GM23338 (cell line): ENCODE measurements around the gene TSPAN6. TPM values are rescaled to one million over a fixed set of nuclear protein-coding genes. Genes with fewer than 3 reads are reported as not detected.

Experiments used
- ATAC-seq: fragments of 200-7000 bp; cut with Tn5 transposase; 3 replicates; pipeline ENCODE4 v1.9.1; 2020
- DNase-seq: peaks from one replicate; pipeline ENCODE4 v3.0.0-alpha.2; 2015; ENCODE audit warnings: low spot score
- H2AFZ ChIP-seq: fragments of 200-600 bp; sonication (generic); 2 replicates; pipeline ENCODE4 v1.8.0; 2016; ENCODE audit warnings: antibody characterized with exemption, mild to moderate bottlenecking, moderate library complexity
- H3F3A ChIP-seq: fragments of 200-600 bp; sonication (generic); replicated peaks from 2 replicates; pipeline ENCODE4 v1.8.0; 2017; ENCODE audit warnings: antibody characterized with exemption, mixed run types, low read depth
- H3K27ac ChIP-seq: fragments of 200-600 bp; sonication (generic); 2 replicates; pipeline ENCODE4 v1.6.1; 2016; ENCODE audit warnings: low read depth
- H3K27me3 ChIP-seq: fragments of 200-600 bp; sonication (generic); 2 replicates; pipeline ENCODE4 v1.8.0; 2016; ENCODE audit warnings: mild to moderate bottlenecking, mixed run types, moderate library complexity; ENCODE audit not compliant: insufficient read depth
- H3K36me3 ChIP-seq: fragments of 200-600 bp; sonication (generic); 2 replicates; pipeline ENCODE4 v1.8.0; 2016; ENCODE audit warnings: mild to moderate bottlenecking; ENCODE audit not compliant: insufficient read depth
- H3K4me1 ChIP-seq: fragments of 200-600 bp; sonication (generic); 2 replicates; pipeline ENCODE4 v1.8.0; 2016; ENCODE audit warnings: mild to moderate bottlenecking, moderate library complexity; ENCODE audit not compliant: insufficient read depth
- H3K4me2 ChIP-seq: fragments of 200-600 bp; sonication (generic); 2 replicates; pipeline ENCODE4 v1.7.1; 2017; ENCODE audit warnings: mixed run types
- H3K4me3 ChIP-seq: fragments of 200-600 bp; sonication (generic); 2 replicates; pipeline ENCODE4 v1.6.1; 2016; ENCODE audit warnings: mixed run types
- H3K79me2 ChIP-seq: fragments of 200-600 bp; sonication (generic); replicated peaks from 2 replicates; pipeline ENCODE4 v1.8.0; 2017; ENCODE audit warnings: mild to moderate bottlenecking; ENCODE audit not compliant: insufficient read depth
- H3K9me2 ChIP-seq: fragments of 200-600 bp; sonication (generic); 2 replicates; pipeline ENCODE4 v1.8.0; 2017; ENCODE audit not compliant: insufficient read depth
- H4K20me1 ChIP-seq: fragments of 200-600 bp; sonication (generic); replicated peaks from 2 replicates; pipeline ENCODE4 v1.8.0; 2017; ENCODE audit warnings: mild to moderate bottlenecking; ENCODE audit not compliant: insufficient read depth
- H3K27ac Mint-ChIP-seq: 2 replicates; pipeline ENCODE4 v1.8.0; 2020; ENCODE audit warnings: inconsistent platforms, mild to moderate bottlenecking, moderate library complexity, mixed read lengths
- H3K27me3 Mint-ChIP-seq: 3 replicates; pipeline ENCODE4 v1.8.0; 2022; ENCODE audit warnings: low read depth, mild to moderate bottlenecking, moderate library complexity, mixed read lengths, inconsistent platforms; ENCODE audit not compliant: insufficient read depth, poor library complexity
- H3K36me3 Mint-ChIP-seq: 3 replicates; pipeline ENCODE4 v1.8.0; 2021; ENCODE audit warnings: low read depth, mild to moderate bottlenecking, inconsistent platforms, moderate library complexity, mixed read lengths
- H3K4me1 Mint-ChIP-seq: 3 replicates; pipeline ENCODE4 v1.8.0; 2020; ENCODE audit warnings: mild to moderate bottlenecking, inconsistent platforms, mixed read lengths
- H3K4me3 Mint-ChIP-seq: 3 replicates; pipeline ENCODE4 v1.8.0; 2021; ENCODE audit warnings: moderate library complexity, mild to moderate bottlenecking, inconsistent platforms, mixed read lengths
- H3K9me3 Mint-ChIP-seq: 3 replicates; pipeline ENCODE4 v1.8.0; 2020; ENCODE audit warnings: moderate library complexity, mild to moderate bottlenecking, inconsistent platforms, mixed read lengths
- CREB1 ChIP-seq: fragments of 250-450 bp; sonication (Bioruptor Pico); IDR thresholded peaks from 2 replicates; pipeline ENCODE4 v1.5.0; 2020; ENCODE audit warnings: low read depth, mild to moderate bottlenecking, moderate library complexity
- CTCF ChIP-seq, 2 experiments: fragments of 200-600 bp in 1 of 2; sonication (generic) in 1 of 2; conservative IDR thresholded peaks; 2 replicates each; pipeline versions ENCODE4 v1.5.1 to v1.6.1; 2016 to 2017; ENCODE audit warnings: antibody characterized with exemption in 2 of 2, low read depth in 2 of 2, mild to moderate bottlenecking in 2 of 2, moderate library complexity in 1 of 2
- ETS1 ChIP-seq: IDR thresholded peaks from 2 replicates; pipeline ENCODE4 v1.6.1; 2016; ENCODE audit warnings: antibody characterized with exemption
- EZH2 ChIP-seq: fragments of 200-600 bp; sonication (generic); IDR thresholded peaks from one replicate; pipeline ENCODE4 v1.8.0; 2017; ENCODE audit warnings: antibody characterized with exemption, mild to moderate bottlenecking, low read depth; ENCODE audit not compliant: unreplicated experiment
- EZH2phosphoT487 ChIP-seq: fragments of 200-600 bp; sonication (generic); IDR thresholded peaks from one replicate; pipeline ENCODE4 v1.8.1; 2018; ENCODE audit warnings: antibody characterized with exemption; ENCODE audit not compliant: unreplicated experiment
- JUNB ChIP-seq: IDR thresholded peaks from one replicate; pipeline ENCODE4 v1.6.1; 2016; ENCODE audit warnings: antibody characterized with exemption; ENCODE audit not compliant: unreplicated experiment
- NANOG ChIP-seq: IDR thresholded peaks from 2 replicates; pipeline ENCODE4 v1.6.1; 2016; ENCODE audit warnings: antibody characterized with exemption, borderline replicate concordance
- POLR2AphosphoS5 ChIP-seq: IDR thresholded peaks from 2 replicates; pipeline ENCODE4 v1.6.1; 2016; ENCODE audit warnings: antibody characterized with exemption, low read depth
- REST ChIP-seq: IDR thresholded peaks from one replicate; pipeline ENCODE4 v1.6.1; 2018; ENCODE audit warnings: antibody characterized with exemption; ENCODE audit not compliant: unreplicated experiment
- STAT1 ChIP-seq: IDR thresholded peaks from one replicate; pipeline ENCODE4 v1.6.1; 2016; ENCODE audit warnings: antibody characterized with exemption; ENCODE audit not compliant: unreplicated experiment
- ZNF114 ChIP-seq: fragments of 250-450 bp; sonication (Bioruptor Pico); IDR thresholded peaks from 2 replicates; pipeline ENCODE4 v1.5.0; 2020; ENCODE audit warnings: mild to moderate bottlenecking, moderate library complexity
- ZNF331 ChIP-seq: fragments of 250-450 bp; sonication (Bioruptor Pico); IDR thresholded peaks from 2 replicates; pipeline ENCODE4 v1.5.0; 2020; ENCODE audit warnings: low read depth, mild to moderate bottlenecking, moderate library complexity
- long read RNA-seq: library from polyadenylated mRNA; unstranded; transcript quantifications from one replicate; pipeline ENCODE4 v2.0.0, GENCODE V29; 2020; ENCODE audit not compliant: unreplicated experiment
- polyA plus RNA-seq: library from polyadenylated mRNA; unstranded; fragments of >200 nt; fragmentation: Nextera tagmentation; extraction: Ambion mirVana; gene quantifications from 2 replicates; pipeline ENCODE4 v1.2.1, GENCODE V29; 2016
- total RNA-seq: library from RNA; depleted of rRNA; stranded (reverse); fragments of >200 nt; shearing (Covaris generic); gene quantifications from 2 replicates; pipeline ENCODE4 v1.2.3, GENCODE V29; 2014; rRNA removed

The TSPAN6 gene
- total RNA-seq (55.6 and 63.1 TPM in 2 replicates), polyA plus RNA-seq (67.5 and 75.3 TPM in 2 replicates)
- long read RNA-seq, transcript TSPAN6-201 (8 exons, 2,206 nt): major isoform, 93 of 106 reads
- long read RNA-seq, partial matches to known transcripts: 1 of 106 reads
- long read RNA-seq, other reads (novel, unspliced or antisense): 12 of 106 reads

GRCh38 chrX:100636321-100636991 lies at the start of gene TSPAN6:
TSPAN6 (minus strand) TSS chrX:100636806; CDS start chrX:100636694, 112 bp downstream.
- Histone ChIP-seq H3K4me1 (peaks cover 3% of the 10 kb centered on the region), H3K27me3 (no peaks in the 10 kb centered on the region), H3K27ac (peak within 1 kb of the TSS; percentile 82), H4K20me1 (no peaks in the 10 kb centered on the region), H3K9me2 (no peaks in the 10 kb centered on the region), H2AFZ (peak within 1 kb of the TSS; percentile 47; the same call in 1 of the 2 replicates), H3F3A (no peaks in the 10 kb centered on the region), H3K36me3 (peaks cover 3% of the 10 kb centered on the region; the same call in 1 of the 2 replicates), H3K4me3 (peak within 1 kb of the TSS; percentile 65), H3K79me2 (peaks cover 6% of the 10 kb centered on the region; the same call in 1 of the 2 replicates), H3K4me2 (peak within 1 kb of the TSS; percentile 83)
- DNase-seq (peak; percentile 87), ATAC-seq (peak; percentile 98)
- peaks cover 8% of the 10 kb centered on the region; the same call in 2 of the 3 replicates for H3K4me1 Mint-ChIP-seq
- no peaks in the 10 kb centered on the region for H3K9me3 Mint-ChIP-seq
- peaks cover 27% of the 10 kb centered on the region; the same call in 2 of the 3 replicates for H3K36me3 Mint-ChIP-seq
- peak within 1 kb of the TSS; percentile 92 for H3K4me3 Mint-ChIP-seq
- TF ChIP-seq POLR2AphosphoS5 (peak; percentile 65), CTCF (conservative IDR thresholded peaks at IDR 0.05; ENCODE audit: low read depth in 2 of 2) (peak; percentile 42 to 49), ZNF331 (CRISPR knock-in tag) (no peak)
- H3K27ac Mint-ChIP-seq: peak within 1 kb of the TSS; percentile 99
- H3K27me3 Mint-ChIP-seq: no peaks in the 10 kb centered on the region

GRCh38 chrX:100685997-100686305 lies 49.3 kb upstream of the TSPAN6 start:
- no peak overlapping the region for H3K4me3 ChIP-seq
- Mint-ChIP-seq H3K27me3 (no peaks in the 10 kb centered on the region), H3K4me3 (no peak overlapping the region), H3K27ac (no peak overlapping the region), H3K36me3 (no peaks in the 10 kb centered on the region), H3K4me1 (no peaks in the 10 kb centered on the region), H3K9me3 (no peaks in the 10 kb centered on the region)
- no peaks in the 10 kb centered on the region for H3K27me3 ChIP-seq
- no peaks in the 10 kb centered on the region for H3K79me2 ChIP-seq
- no peaks in the 10 kb centered on the region for H3K36me3 ChIP-seq
- DNase-seq (no peak), ATAC-seq (no peak)
- H3K4me2 ChIP-seq: no peak overlapping the region
- H4K20me1 ChIP-seq: no peaks in the 10 kb centered on the region
- no peaks in the 10 kb centered on the region for H3K4me1 ChIP-seq
- H3K27ac ChIP-seq: no peak overlapping the region
- no peaks in the 10 kb centered on the region for H3F3A ChIP-seq
- H3K9me2 ChIP-seq: no peaks in the 10 kb centered on the region
- no peak overlapping the region for H2AFZ ChIP-seq
- no peak for TF ChIP-seq ZNF114
- no peak for TF ChIP-seq STAT1
- no peak for TF ChIP-seq REST
- TF ChIP-seq CREB1 (CRISPR knock-in tag): no peak
- TF ChIP-seq EZH2: no peak
- no peak for TF ChIP-seq EZH2phosphoT487
- no peak for TF ChIP-seq ETS1
- no peak for TF ChIP-seq CTCF (conservative IDR thresholded peaks at IDR 0.05; ENCODE audit: low read depth in 2 of 2)
- TF ChIP-seq NANOG: no peak
- TF ChIP-seq ZNF331 (CRISPR knock-in tag): no peak
- no peak for TF ChIP-seq JUNB
- no peak for TF ChIP-seq POLR2AphosphoS5
